T-helper 1 cell treated with Interleukin-12 subunit alpha and Interleukin-12 subunit beta and Interleukin-4 antibody, amounts not matched to agents 30 ng/mL and 1 ng/mL, for 36 hours (primary cell): ENCODE measurements around the gene ADCY2. TPM values are rescaled to one million over a fixed set of nuclear protein-coding genes. Genes with fewer than 3 reads are reported as not detected.

Source experiments
- intact Hi-C: fragments of 100-400 bp; cut with micrococcal nuclease; formaldehyde crosslinking; loops from one replicate; pipeline ENCODE4 v1.15.1; 2024
- total RNA-seq: library from RNA; stranded (reverse); gene quantifications from 2 replicates; pipeline ENCODE4 v1.2.3, GENCODE V29; 2022

The ADCY2 gene
- total RNA-seq, 1 donor from 2014 or later, result not detected

GRCh38 chr5:7776442-7776841 is 380.5 kb downstream of the ADCY2 start:
- intact Hi-C loops, result no loop called here

GRCh38 chr5:7779019-7780005 is 383.4 kb downstream of the ADCY2 start:
- intact Hi-C loops, result no loop called here

GRCh38 chr5:7781899-7782298 is 386.0 kb downstream of the ADCY2 start:
- intact Hi-C loops, result no loop called here

- intact Hi-C loops, result no loop called here
These were observed 388.9 kb downstream of the ADCY2 start for GRCh38 chr5:7784683-7785380.

GRCh38 chr5:7787770-7788169 is 391.8 kb downstream of the ADCY2 start:
- intact Hi-C loops, result no loop called here

GRCh38 chr5:7789567-7789966 is 393.6 kb downstream of the ADCY2 start:
- intact Hi-C loops, result no loop called here

- intact Hi-C loops, result no loop called here
These were observed 398.0 kb downstream of the ADCY2 start for GRCh38 chr5:7793895-7794294.

GRCh38 chr5:7794311-7794710 is 398.4 kb downstream of the ADCY2 start:
- intact Hi-C loops, result no loop called here

GRCh38 chr5:7794823-7795222 is 398.9 kb downstream of the ADCY2 start:
- intact Hi-C loops, result no loop called here

GRCh38 chr5:7795306-7795705 is 399.4 kb downstream of the ADCY2 start:
- intact Hi-C loops, result no loop called here

GRCh38 chr5:7801891-7802614 is 406.1 kb downstream of the ADCY2 start:
- intact Hi-C loops, result no loop called here

- intact Hi-C loops, result no loop called here
These were observed 406.9 kb downstream of the ADCY2 start for GRCh38 chr5:7802855-7803254.

- intact Hi-C loops, result no loop called here
These were observed 408.0 kb downstream of the ADCY2 start for GRCh38 chr5:7803937-7804336.

GRCh38 chr5:7805379-7805778 is 409.4 kb downstream of the ADCY2 start:
- intact Hi-C loops, result no loop called here

- intact Hi-C loops, result no loop called here
These were observed 413.1 kb downstream of the ADCY2 start for GRCh38 chr5:7808998-7809397.

- intact Hi-C loops, result no loop called here
These were observed 415.8 kb downstream of the ADCY2 start for GRCh38 chr5:7811715-7812114.

GRCh38 chr5:7813007-7813406 is 417.1 kb downstream of the ADCY2 start:
- intact Hi-C loops, result no loop called here

- intact Hi-C loops, result no loop called here
These were observed 417.6 kb downstream of the ADCY2 start for GRCh38 chr5:7813576-7813975.

GRCh38 chr5:7814816-7815215 is 418.9 kb downstream of the ADCY2 start:
- intact Hi-C loops, result loop anchor here (5.0 kb wide), 2 partner anchors 993 to 1048 kb away; no protein-coding TSS in a partner anchor

GRCh38 chr5:7815892-7816534 is 420.1 kb downstream of the ADCY2 start:
- intact Hi-C loops, result loop anchor here (2.0 to 5.0 kb wide), 3 partner anchors 994 to 1049 kb away; no protein-coding TSS in a partner anchor

- intact Hi-C loops, result loop anchor here (2.0 to 5.0 kb wide), 3 partner anchors 994 to 1049 kb away; no protein-coding TSS in a partner anchor
These were observed 420.6 kb downstream of the ADCY2 start for GRCh38 chr5:7816535-7816901.
